ENCODE results near the gene FSTL4.

DNA sequence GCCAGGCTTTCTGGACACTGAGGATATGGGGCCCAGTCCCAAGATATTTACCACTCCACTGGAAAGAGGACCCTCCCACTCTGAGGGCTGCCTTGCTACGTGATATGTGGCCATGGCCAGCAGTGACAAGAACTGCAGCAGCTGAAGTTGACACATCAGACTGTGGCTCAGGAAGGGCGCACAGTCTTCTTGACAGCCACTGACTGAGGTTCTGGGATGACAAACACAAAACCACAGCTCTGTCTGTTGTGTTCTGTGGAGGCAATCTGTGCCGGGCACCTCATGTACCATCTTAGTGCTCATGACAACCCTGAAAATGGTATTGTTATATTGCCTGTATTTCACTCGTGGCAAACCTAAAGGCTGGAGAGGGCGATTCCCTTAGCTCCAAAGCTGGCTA lies 16.9 kb downstream of the FSTL4 start:
- TF ChIP-seq, protein P1, sequence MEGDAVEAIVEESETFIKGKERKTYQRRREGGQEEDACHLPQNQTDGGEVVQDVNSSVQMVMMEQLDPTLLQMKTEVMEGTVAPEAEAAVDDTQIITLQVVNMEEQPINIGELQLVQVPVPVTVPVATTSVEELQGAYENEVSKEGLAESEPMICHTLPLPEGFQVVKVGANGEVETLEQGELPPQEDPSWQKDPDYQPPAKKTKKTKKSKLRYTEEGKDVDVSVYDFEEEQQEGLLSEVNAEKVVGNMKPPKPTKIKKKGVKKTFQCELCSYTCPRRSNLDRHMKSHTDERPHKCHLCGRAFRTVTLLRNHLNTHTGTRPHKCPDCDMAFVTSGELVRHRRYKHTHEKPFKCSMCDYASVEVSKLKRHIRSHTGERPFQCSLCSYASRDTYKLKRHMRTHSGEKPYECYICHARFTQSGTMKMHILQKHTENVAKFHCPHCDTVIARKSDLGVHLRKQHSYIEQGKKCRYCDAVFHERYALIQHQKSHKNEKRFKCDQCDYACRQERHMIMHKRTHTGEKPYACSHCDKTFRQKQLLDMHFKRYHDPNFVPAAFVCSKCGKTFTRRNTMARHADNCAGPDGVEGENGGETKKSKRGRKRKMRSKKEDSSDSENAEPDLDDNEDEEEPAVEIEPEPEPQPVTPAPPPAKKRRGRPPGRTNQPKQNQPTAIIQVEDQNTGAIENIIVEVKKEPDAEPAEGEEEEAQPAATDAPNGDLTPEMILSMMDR (IDR thresholded peaks at IDR 0.05; ENCODE audit: low read length) = no peak
- no peak for TF ChIP-seq EZH2 (optimal IDR thresholded peaks at IDR 0.05; ENCODE audit: low read depth, low read length)
